Measurements from ENCODE around the gene ITGAV. TPM values are rescaled to one million over a fixed set of nuclear protein-coding genes. Genes with fewer than 3 reads are reported as not detected.

The ITGAV gene
- total RNA-seq, 1 donor from 2014 or later = 50.3 TPM

GRCh38 chr2:186670831-186671230 lies 81.0 kb downstream of the ITGAV start:
- Mint-ChIP-seq H3K27ac (ENCODE audit: unreplicated experiment) (no peak overlapping the region), H3K4me1 (no peaks in the 10 kb centered on the region), H3K36me3 (ENCODE audit: low read depth) (peaks cover 64% of the 10 kb centered on the region), H3K9me3 (peaks cover 5% of the 10 kb centered on the region), H3K27me3 (ENCODE audit: low read depth) (no peaks in the 10 kb centered on the region), H3K4me3 (no peak overlapping the region)
- no peak for DNase-seq (ENCODE audit: low read depth, low spot score)
- TF ChIP-seq CTCF (conservative IDR thresholded peaks at IDR 0.05) = no peak

- Mint-ChIP-seq H3K4me3 (no peak overlapping the region), H3K27ac (ENCODE audit: unreplicated experiment) (no peak overlapping the region), H3K36me3 (ENCODE audit: low read depth) (peaks cover 42% of the 10 kb centered on the region), H3K27me3 (ENCODE audit: low read depth) (no peaks in the 10 kb centered on the region), H3K4me1 (no peaks in the 10 kb centered on the region), H3K9me3 (peaks cover 5% of the 10 kb centered on the region)
- DNase-seq (ENCODE audit: low read depth, low spot score) = no peak
- no peak for TF ChIP-seq CTCF (conservative IDR thresholded peaks at IDR 0.05)
Measured at GRCh38 chr2:186675380-186675779, 85.5 kb downstream of the ITGAV start.

- no peak overlapping the region for H3K4me3 Mint-ChIP-seq
- H3K27ac Mint-ChIP-seq (ENCODE audit: unreplicated experiment) = no peak overlapping the region
- H3K36me3 Mint-ChIP-seq (ENCODE audit: low read depth) = peaks cover 16% of the 10 kb centered on the region
Measured at GRCh38 chr2:186683341-186683740, 93.5 kb downstream of the ITGAV start.

GRCh38 chr2:186687807-186688211 lies 98.0 kb downstream of the ITGAV start:
- no peaks in the 10 kb centered on the region for H3K4me1 Mint-ChIP-seq

More at GRCh38 chr2:186683341-186683740, 93.5 kb downstream of the ITGAV start:
- Mint-ChIP-seq H3K4me1 (no peaks in the 10 kb centered on the region), H3K27me3 (ENCODE audit: low read depth) (no peaks in the 10 kb centered on the region), H3K9me3 (peaks cover 14% of the 10 kb centered on the region)
- DNase-seq (ENCODE audit: low read depth, low spot score) = no peak
- TF ChIP-seq CTCF (conservative IDR thresholded peaks at IDR 0.05) = no peak

GRCh38 chr2:186688813-186689212 lies 99.0 kb downstream of the ITGAV start:
- H3K27me3 Mint-ChIP-seq (ENCODE audit: low read depth) = peaks cover 2% of the 10 kb centered on the region
- no peak overlapping the region for H3K27ac Mint-ChIP-seq (ENCODE audit: unreplicated experiment)
- no peaks in the 10 kb centered on the region for H3K4me1 Mint-ChIP-seq
- peaks cover 11% of the 10 kb centered on the region for H3K36me3 Mint-ChIP-seq (ENCODE audit: low read depth)
- TF ChIP-seq CTCF (conservative IDR thresholded peaks at IDR 0.05) = no peak
- no peak overlapping the region for H3K4me3 Mint-ChIP-seq
- no peak for DNase-seq (ENCODE audit: low read depth, low spot score)
- H3K9me3 Mint-ChIP-seq = peaks cover 11% of the 10 kb centered on the region

More at GRCh38 chr2:186687807-186688211, 98.0 kb downstream of the ITGAV start:
- no peak overlapping the region for H3K4me3 Mint-ChIP-seq
- H3K27me3 Mint-ChIP-seq (ENCODE audit: low read depth) = peaks cover 2% of the 10 kb centered on the region
- H3K9me3 Mint-ChIP-seq = peaks cover 14% of the 10 kb centered on the region
- no peak overlapping the region for H3K27ac Mint-ChIP-seq (ENCODE audit: unreplicated experiment)
- DNase-seq (ENCODE audit: low read depth, low spot score) = no peak
- TF ChIP-seq CTCF (conservative IDR thresholded peaks at IDR 0.05) = no peak
- peaks cover 11% of the 10 kb centered on the region for H3K36me3 Mint-ChIP-seq (ENCODE audit: low read depth)

GRCh38 chr2:186690786-186691185 lies 100.9 kb downstream of the ITGAV start:
- Mint-ChIP-seq H3K9me3 (peaks cover 6% of the 10 kb centered on the region), H3K4me3 (no peak overlapping the region), H3K27ac (ENCODE audit: unreplicated experiment) (no peak overlapping the region), H3K4me1 (peaks cover 14% of the 10 kb centered on the region), H3K36me3 (ENCODE audit: low read depth) (peaks cover 8% of the 10 kb centered on the region), H3K27me3 (ENCODE audit: low read depth) (peaks cover 14% of the 10 kb centered on the region)
- TF ChIP-seq CTCF (conservative IDR thresholded peaks at IDR 0.05) = no peak
- DNase-seq (ENCODE audit: low read depth, low spot score) = no peak

All from neural crest cell (in vitro differentiated cells).